Activated T-cell treated with anti-CD3 and anti-CD28 coated beads, Interleukin-2, amount 50 U/mL, for 4 hours (primary cell): Measurements from ENCODE around the gene NAB2. TPM values are rescaled to one million over a fixed set of nuclear protein-coding genes. Genes with fewer than 3 reads are reported as not detected.
A peak's percentile ranks its signal among the peaks of the same experiment; 100 is the strongest.

ENCODE experiments used
- ATAC-seq, 2 donors: fragments of 200-7000 bp; cut with Tn5 transposase; one replicate each; pipeline ENCODE4 v1.10.0; 2021
- DNase-seq: peaks from one replicate; pipeline ENCODE4 v3.0.0-alpha.2; 2020
- H3K27me3 Mint-ChIP-seq: one replicate; pipeline ENCODE4 v1.8.0; 2021; ENCODE audit warnings: low read depth, mixed read lengths
- H3K36me3 Mint-ChIP-seq: one replicate; pipeline ENCODE4 v1.8.0; 2022; ENCODE audit warnings: mixed read lengths; ENCODE audit not compliant: insufficient read depth
- H3K4me1 Mint-ChIP-seq: one replicate; pipeline ENCODE4 v1.8.0; 2021; ENCODE audit warnings: low read depth, mixed read lengths
- H3K4me3 Mint-ChIP-seq: one replicate; pipeline ENCODE4 v1.8.0; 2021; ENCODE audit warnings: mild to moderate bottlenecking, moderate library complexity, mixed read lengths
- H3K9me3 Mint-ChIP-seq: one replicate; pipeline ENCODE4 v1.8.0; 2021; ENCODE audit warnings: mixed read lengths
- total RNA-seq, 3 donors: library from RNA; stranded (reverse); gene quantifications; one replicate each; pipeline ENCODE4 v1.2.1, GENCODE V29; 2021

The NAB2 gene
- total RNA-seq, 3 donors from 2014 or later: 51.3 to 54.6 (median 52.8) TPM

DNA sequence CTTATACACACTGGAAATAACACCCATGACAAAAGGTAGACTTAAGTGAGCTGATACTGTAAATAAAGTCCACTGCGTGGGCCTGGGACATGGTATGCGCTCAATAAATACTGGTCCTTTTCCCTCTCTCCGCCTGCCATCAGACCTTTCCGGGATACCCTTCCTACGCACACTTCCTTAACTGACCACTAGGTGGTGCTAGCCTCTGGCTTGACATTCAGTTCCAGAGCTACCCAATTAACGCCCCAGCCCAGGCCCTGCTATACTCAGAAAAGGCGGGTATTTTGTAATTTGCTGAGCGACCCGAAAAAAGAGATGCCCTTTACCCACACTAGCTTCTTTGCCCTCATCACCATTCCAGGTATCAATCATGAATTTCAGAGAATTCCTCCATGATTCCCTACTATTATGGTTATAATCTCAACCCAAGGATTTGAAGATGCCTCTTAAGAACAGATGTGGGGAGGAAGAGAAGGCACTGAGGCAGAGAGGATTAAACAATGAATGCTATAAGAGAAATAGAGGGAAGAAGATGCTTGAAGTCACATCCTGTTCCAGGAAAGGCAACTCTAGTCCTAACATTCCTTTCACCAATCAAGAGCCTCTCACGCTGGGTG lies 35.5 kb downstream of the NAB2 start:
- Mint-ChIP-seq H3K4me1 (peaks cover 7% of the 10 kb centered on the region), H3K4me3 (no peak overlapping the region), H3K9me3 (no peaks in the 10 kb centered on the region), H3K36me3 (no peaks in the 10 kb centered on the region), H3K27me3 (no peaks in the 10 kb centered on the region)
- ATAC-seq (peak; percentile 63 to 71), DNase-seq (peak; percentile 75)

DNA sequence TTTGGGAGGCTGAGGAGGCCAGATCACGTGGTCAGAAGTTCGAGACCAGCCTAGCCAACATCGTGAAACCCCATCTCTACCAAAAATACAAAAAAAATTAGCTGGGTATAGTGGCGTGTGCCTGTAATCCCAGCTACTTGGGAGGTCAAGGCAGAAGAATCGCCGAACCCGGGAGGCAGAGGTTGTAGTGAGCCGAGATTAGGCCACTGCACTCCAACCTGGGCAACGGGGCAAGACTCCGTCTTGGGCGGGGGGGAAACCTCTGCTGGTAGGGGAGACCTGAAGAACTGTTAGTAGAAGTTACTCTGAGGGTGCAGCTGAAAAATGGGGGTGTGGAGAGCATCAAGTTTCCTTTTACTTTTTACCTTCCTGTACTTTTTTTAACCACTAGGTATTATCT lies 37.1 kb downstream of the NAB2 start:
- no peak for DNase-seq
- no peak overlapping the region for H3K4me3 Mint-ChIP-seq
- H3K9me3 Mint-ChIP-seq: no peaks in the 10 kb centered on the region
- H3K36me3 Mint-ChIP-seq: no peaks in the 10 kb centered on the region
- H3K27me3 Mint-ChIP-seq: peaks cover 4% of the 10 kb centered on the region
- no peak for ATAC-seq
- H3K4me1 Mint-ChIP-seq: peaks cover 12% of the 10 kb centered on the region

- peaks cover 12% of the 10 kb centered on the region for H3K4me1 Mint-ChIP-seq
- no peak for ATAC-seq
Measured at GRCh38 chr12:57126561-57126960, 37.6 kb downstream of the NAB2 start.

DNA sequence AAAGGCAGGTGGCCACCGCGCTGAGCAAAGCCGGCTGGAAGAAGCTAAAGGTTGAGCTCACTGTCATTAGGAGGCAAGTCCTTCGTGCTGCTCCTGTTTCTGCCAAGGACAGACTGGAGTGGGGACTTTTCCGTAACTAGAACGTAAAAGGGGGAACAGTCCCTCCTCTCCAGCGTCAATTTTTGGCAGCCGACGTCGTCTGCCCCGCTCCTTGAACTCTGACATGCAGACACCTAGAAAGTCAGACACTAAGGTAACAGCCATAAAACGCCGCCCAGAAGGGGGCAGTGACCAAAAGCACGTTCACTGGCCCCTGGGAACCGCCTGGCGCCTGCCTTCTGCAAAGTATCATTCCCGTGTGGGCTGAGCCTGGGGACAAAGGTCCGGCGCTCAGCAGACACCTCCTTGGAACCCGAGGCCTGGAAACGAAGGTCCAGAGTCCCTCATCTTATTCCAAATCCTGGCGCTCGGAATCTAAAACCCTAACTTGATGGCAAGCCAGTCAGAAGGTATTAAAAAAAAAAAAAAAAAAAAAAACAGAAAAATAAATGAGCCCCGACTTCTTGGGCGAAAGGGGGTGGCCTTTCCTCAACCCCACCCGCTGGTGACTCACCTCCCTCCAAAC lies 38.3 kb downstream of the NAB2 start:
- Mint-ChIP-seq H3K9me3 (no peaks in the 10 kb centered on the region), H3K36me3 (no peaks in the 10 kb centered on the region), H3K27me3 (peaks cover 4% of the 10 kb centered on the region), H3K4me1 (peaks cover 12% of the 10 kb centered on the region), H3K4me3 (peak overlapping the region; percentile 85)
- ATAC-seq (no peak), DNase-seq (peak; percentile 71)

More at GRCh38 chr12:57126561-57126960, 37.6 kb downstream of the NAB2 start:
- Mint-ChIP-seq H3K4me3 (peak overlapping the region; percentile 21), H3K9me3 (no peaks in the 10 kb centered on the region), H3K27me3 (peaks cover 4% of the 10 kb centered on the region), H3K36me3 (no peaks in the 10 kb centered on the region)
- no peak for DNase-seq

GRCh38 chr12:57127726-57128518 lies 39.0 kb downstream of the NAB2 start, which contains the start of gene LRP1:
Gene LRP1 (plus strand): TSS chr12:57128483. CDS start chr12:57128965, 482 bp downstream.
- ATAC-seq: peak; percentile 69 to 70
- Mint-ChIP-seq H3K9me3 (no peaks in the 10 kb centered on the region), H3K4me3 (peak within 1 kb of the TSS; percentile 85), H3K4me1 (peaks cover 12% of the 10 kb centered on the region), H3K27me3 (peaks cover 4% of the 10 kb centered on the region), H3K36me3 (no peaks in the 10 kb centered on the region)
- peak; percentile 79 for DNase-seq

- Mint-ChIP-seq H3K4me3 (peak overlapping the region; percentile 24), H3K4me1 (peaks cover 12% of the 10 kb centered on the region), H3K27me3 (peaks cover 4% of the 10 kb centered on the region), H3K9me3 (no peaks in the 10 kb centered on the region), H3K36me3 (no peaks in the 10 kb centered on the region)
- ATAC-seq (peak; percentile 15 to 22), DNase-seq (no peak)
Measured at GRCh38 chr12:57128519-57129247, 39.8 kb downstream of the NAB2 start.

DNA sequence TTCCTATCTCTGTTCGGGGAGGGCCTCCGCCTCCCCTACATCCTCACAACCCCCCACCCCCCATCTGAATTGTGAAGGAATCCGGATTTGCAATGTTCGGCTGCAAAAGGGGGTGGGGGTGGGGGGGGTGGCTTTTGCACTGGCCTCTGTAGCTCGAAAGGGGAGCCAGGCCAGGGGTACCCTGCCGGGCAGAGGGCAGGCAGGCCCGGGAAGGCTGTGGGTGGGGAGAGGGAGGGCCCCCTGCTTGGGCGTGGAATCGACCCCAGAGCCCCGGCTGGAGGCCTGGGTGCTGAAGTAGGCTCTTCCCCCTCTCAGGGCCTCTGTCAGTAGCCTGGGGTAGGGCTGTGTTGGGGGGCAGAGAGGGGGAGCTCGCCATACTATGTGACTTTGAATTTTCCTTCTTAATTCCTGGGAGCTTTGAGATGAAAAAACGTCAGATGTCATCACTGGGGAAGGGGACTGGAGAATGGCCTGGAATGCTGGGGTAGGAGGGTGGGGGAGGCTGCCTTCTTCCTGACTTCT lies 40.5 kb downstream of the NAB2 start:
- Mint-ChIP-seq H3K4me3 (peak overlapping the region; percentile 64), H3K4me1 (peaks cover 9% of the 10 kb centered on the region), H3K27me3 (peaks cover 4% of the 10 kb centered on the region), H3K9me3 (no peaks in the 10 kb centered on the region), H3K36me3 (no peaks in the 10 kb centered on the region)
- ATAC-seq (no peak), DNase-seq (no peak)

GRCh38 chr12:57129889-57130288 lies 41.0 kb downstream of the NAB2 start:
- peak overlapping the region; percentile 64 for H3K4me3 Mint-ChIP-seq
- H3K27me3 Mint-ChIP-seq: peaks cover 4% of the 10 kb centered on the region
- no peaks in the 10 kb centered on the region for H3K36me3 Mint-ChIP-seq
- DNase-seq: no peak
- peaks cover 9% of the 10 kb centered on the region for H3K4me1 Mint-ChIP-seq
- ATAC-seq: no peak
- H3K9me3 Mint-ChIP-seq: no peaks in the 10 kb centered on the region

DNA sequence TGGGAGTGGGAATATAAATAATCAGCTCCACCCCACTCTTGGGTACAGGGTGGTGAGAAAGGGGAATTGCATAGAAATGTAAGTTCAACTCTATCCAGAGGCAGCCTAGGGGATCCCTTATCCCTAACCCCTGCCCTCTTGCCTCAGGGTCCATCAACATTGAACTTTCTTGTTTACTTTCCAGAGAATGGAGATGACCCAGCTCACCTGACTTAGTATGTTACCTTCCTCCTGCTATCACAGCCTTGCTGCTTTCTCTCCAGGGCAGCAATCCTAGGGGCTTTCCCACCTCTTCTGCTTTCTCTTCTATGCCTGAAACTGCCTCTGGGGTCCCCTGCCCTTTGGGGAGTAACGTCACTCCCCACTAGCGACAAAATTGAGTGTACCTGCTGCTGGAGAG lies 42.0 kb downstream of the NAB2 start:
- Mint-ChIP-seq H3K4me1 (peaks cover 9% of the 10 kb centered on the region), H3K27me3 (peaks cover 4% of the 10 kb centered on the region), H3K9me3 (no peaks in the 10 kb centered on the region), H3K36me3 (no peaks in the 10 kb centered on the region), H3K4me3 (no peak overlapping the region)
- no peak for DNase-seq
- ATAC-seq: no peak

DNA sequence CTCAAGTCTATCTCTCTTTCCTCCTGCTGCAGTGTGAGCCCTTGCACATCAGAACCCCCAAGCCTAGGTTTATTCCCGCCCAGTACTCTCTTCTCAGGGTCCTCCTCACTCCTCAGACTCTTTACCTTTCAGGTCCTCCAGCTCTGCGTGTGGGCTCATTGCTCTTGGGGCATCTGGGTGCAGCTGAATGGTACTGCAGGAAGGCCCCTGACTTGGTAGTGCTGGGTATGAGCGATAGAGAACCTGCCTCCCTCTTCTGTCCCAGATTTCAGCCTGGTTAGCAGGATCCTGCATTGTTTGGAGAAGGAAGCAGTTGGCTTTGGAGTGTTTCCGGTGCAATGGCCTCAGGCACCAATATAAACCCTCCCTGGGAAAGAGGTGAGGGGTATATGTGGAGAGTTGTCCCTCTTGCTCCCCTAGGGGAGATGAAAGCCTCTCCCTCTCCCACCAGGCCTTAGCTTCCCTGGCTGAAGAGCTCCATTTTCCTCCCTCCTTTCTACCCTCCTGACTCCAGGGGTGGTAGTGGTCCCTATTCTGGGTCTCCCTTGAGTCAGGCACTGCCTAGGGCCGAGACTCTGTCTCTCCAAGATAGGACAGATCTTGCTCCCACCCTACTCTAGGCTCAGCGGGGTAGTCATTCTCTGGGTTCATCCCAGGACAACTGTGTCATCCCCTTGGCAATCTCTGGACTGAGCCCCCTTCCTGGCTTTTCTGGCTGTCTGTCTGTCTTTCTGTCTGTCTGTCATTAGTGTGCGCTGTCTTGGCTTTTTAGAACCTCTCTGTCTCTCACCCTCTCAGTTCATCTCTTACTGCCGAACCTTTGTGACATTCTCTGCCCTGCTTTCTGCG lies 43.2 kb downstream of the NAB2 start:
- Mint-ChIP-seq H3K36me3 (no peaks in the 10 kb centered on the region), H3K9me3 (no peaks in the 10 kb centered on the region), H3K27me3 (peaks cover 4% of the 10 kb centered on the region), H3K4me3 (no peak overlapping the region), H3K4me1 (peaks cover 8% of the 10 kb centered on the region)
- DNase-seq (no peak), ATAC-seq (no peak)

- no peak overlapping the region for H3K4me3 Mint-ChIP-seq
- no peaks in the 10 kb centered on the region for H3K36me3 Mint-ChIP-seq
- peaks cover 4% of the 10 kb centered on the region for H3K27me3 Mint-ChIP-seq
- H3K9me3 Mint-ChIP-seq: no peaks in the 10 kb centered on the region
- ATAC-seq (no peak), DNase-seq (no peak)
- H3K4me1 Mint-ChIP-seq: peaks cover 5% of the 10 kb centered on the region
Measured at GRCh38 chr12:57133013-57133569, 44.2 kb downstream of the NAB2 start.

DNA sequence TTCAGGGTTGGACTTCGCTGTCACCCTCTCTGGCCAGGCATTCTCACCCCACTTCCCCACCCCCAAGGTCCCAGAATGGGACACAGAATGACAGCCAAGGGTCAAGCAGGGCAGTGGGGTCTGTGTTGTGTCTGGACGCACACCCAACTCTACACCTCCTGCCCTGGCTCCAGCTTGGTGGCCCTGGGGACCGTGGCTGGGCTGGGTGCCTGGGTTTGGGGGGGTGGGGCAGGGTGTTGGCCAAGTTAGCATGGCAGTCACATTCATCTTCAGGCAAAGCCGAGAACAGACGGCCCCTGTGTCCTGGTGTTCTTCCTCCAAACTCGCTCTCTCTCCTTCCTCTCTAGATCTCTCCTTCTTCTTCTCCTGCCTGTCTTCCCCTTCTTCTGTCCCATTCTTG lies 45.0 kb downstream of the NAB2 start:
- H3K9me3 Mint-ChIP-seq: no peaks in the 10 kb centered on the region
- no peak overlapping the region for H3K4me3 Mint-ChIP-seq
- H3K27me3 Mint-ChIP-seq: peaks cover 4% of the 10 kb centered on the region
- DNase-seq (no peak), ATAC-seq (no peak)
- H3K36me3 Mint-ChIP-seq: no peaks in the 10 kb centered on the region
- peaks cover 5% of the 10 kb centered on the region for H3K4me1 Mint-ChIP-seq

GRCh38 chr12:57134949-57135348 lies 46.0 kb downstream of the NAB2 start:
- peaks cover under 1% of the 10 kb centered on the region for H3K4me1 Mint-ChIP-seq
- DNase-seq (no peak), ATAC-seq (no peak)
- H3K4me3 Mint-ChIP-seq: no peak overlapping the region
- H3K9me3 Mint-ChIP-seq: no peaks in the 10 kb centered on the region
- no peaks in the 10 kb centered on the region for H3K36me3 Mint-ChIP-seq
- peaks cover 4% of the 10 kb centered on the region for H3K27me3 Mint-ChIP-seq
